Fibroblast of skin of left biceps (primary cell): ENCODE measurements around the gene KLK10.

Experiments
- DNase-seq, 2 experiments: peaks; one replicate each; pipeline ENCODE4 v3.0.0-alpha.2; 2013; ENCODE audit warnings: low read depth in 2 of 2

Gene KLK10

DNA sequence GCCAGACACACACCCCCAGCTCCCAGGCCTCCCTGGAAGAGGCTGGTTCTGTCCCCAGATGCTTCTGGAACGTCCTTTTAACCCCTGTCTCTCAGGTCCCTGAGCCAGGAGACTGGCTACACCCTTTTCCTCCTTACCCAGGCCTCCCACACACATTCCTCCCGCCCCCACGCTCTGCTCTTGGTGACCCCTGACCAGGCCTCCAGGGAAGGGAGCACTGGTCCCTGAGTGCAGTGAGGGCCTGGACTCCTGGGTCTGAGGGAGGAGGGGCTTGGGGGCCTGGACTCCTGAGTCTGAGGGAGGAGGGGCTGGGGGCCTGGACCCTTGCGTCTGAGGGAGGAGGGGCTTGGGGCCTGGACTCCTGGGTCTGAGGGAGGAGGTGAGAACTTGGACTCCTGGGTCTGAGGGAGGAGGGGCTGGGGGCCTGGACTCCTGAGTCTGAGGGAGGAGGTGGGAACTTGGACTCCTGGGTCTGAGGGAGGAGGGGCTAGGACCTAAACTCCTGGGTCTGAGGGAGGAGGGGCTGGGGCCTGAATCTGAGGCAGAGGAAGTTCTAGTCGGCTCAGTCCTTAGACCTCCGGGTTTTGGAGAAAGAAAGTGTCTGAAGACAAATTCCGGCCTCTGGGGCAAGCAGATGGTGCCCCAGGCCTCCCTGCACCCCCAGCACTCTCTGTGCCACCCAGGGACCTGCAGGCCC is 50.6 kb downstream of the KLK10 start:
- DNase-seq: no peak

GRCh38 chr19:50967929-50968715 is 51.4 kb downstream of the KLK10 start:
- DNase-seq: no peak

DNA sequence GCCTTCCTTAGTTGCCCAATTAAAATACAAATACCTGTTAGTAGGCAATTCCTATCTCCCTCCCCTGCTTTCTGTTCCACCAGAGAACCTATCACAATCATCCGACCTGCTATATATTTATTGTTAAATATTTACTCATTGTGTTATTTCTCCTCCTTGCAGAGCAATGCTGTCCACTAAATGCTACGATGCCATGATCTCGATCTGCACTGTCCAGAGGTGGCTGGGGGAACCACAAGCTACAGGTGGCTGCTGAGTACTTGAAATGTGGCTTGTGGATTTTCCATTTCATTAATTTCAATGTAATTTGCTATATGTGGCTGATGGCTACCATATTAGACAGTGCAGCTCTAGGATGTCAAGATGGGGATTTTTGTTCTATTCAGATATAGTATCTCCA is 55.2 kb downstream of the KLK10 start:
- DNase-seq: no peak

- no peak for DNase-seq
These were observed 56.1 kb downstream of the KLK10 start for GRCh38 chr19:50963381-50963780.
